LNCAP (cell line): ENCODE results near the gene GAB2.

Experiments used
- TF ChIP-seq, protein P1 (sequence below): fragments of 450-650 bp; IDR thresholded peaks from 2 replicates; pipeline ENCODE4 v1.5.1; 2017; ENCODE audit warnings: mild to moderate bottlenecking

Gene GAB2

DNA sequence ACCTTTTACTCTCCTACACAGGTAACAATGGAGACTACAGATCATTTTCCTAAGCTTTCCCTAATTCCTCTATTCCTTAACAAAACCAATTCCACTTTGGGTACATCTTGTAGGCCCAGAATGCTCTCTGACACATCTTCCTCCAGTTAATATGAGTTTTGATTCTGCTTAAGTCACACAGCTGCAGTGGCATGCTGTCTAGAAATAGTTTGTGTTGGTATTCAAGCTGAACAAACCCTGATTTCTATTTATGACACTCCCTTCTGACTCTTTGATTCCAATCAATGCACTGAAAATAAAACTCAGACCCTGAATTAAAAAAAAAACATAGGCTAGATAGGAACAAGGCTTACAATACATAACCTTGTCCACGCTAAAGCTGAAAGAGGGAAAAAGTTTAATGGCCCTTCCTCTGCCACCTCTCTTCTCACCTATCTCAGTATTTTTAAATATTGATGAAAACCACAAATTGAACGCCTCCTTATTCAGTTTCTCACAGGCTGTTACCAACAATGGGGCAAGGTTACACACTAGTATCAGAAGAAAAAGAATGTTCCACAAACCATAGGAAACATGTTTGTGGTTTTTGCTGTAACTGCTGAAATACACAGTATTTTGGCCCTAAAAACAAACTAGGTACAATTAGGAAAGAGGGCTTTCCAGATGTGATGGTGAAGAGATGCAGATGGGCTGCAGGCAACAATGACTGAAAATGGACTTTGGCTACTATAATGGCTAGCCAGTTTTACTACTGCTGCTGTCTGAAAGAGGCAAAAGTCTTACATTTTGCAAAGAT, 35.7 kb upstream of the GAB2 start:
- TF ChIP-seq, protein P1, sequence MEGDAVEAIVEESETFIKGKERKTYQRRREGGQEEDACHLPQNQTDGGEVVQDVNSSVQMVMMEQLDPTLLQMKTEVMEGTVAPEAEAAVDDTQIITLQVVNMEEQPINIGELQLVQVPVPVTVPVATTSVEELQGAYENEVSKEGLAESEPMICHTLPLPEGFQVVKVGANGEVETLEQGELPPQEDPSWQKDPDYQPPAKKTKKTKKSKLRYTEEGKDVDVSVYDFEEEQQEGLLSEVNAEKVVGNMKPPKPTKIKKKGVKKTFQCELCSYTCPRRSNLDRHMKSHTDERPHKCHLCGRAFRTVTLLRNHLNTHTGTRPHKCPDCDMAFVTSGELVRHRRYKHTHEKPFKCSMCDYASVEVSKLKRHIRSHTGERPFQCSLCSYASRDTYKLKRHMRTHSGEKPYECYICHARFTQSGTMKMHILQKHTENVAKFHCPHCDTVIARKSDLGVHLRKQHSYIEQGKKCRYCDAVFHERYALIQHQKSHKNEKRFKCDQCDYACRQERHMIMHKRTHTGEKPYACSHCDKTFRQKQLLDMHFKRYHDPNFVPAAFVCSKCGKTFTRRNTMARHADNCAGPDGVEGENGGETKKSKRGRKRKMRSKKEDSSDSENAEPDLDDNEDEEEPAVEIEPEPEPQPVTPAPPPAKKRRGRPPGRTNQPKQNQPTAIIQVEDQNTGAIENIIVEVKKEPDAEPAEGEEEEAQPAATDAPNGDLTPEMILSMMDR = no peak

DNA sequence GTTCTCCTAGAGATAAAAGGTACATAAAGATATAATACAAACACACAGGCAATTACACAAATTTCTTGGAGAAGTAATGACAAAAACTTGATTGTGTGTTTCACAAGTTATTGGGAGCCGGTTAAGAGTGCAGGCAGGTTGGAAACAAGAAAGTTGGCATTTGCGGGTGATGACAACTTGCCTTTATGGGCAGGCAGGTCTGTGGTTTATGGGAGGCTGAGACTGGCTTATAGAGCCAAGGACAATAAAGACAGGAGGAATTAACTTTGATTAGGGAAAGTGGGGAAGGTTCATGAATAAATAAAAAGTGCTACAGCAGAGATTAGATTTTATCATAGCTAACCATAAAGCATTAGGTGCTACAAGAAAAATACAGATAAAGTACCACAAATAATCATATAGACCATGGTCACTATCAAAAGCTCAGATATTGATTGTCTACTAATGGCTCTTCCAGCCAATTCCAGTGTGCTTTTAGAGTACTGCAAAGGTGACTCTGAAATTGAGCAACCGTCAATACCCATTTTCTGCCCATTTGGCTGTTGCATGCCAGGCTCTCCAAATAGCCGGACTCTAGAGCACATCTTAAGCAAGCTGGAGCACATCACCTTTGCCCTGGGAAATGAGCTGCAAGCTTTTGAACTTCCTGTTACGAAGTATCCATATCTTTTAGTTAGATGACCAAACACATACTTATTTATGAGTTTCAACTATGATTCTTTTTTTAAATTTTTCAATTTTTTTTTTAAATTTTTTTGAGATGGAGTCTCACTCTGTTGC, 33.9 kb upstream of the GAB2 start:
- TF ChIP-seq, protein P1 = no peak

DNA sequence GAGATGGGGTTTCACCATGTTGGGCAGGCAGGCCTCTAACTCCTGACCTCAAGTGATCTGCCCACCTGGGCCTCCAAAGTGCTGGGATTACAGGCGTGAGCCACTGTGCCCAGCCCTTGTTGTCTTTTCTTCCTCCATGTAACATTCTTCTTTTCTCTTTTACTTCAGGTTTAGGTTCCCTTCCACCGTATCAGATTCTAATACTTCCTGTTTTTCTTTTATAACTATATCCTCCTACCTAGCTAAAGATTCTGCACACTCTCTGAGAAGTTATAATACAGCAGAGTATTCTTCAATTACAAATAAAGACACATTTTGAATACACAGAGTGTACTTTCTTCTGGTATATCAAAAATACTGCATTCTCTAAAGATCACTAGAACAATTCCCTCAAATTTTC, 33.2 kb upstream of the GAB2 start:
- TF ChIP-seq, protein P1 = no peak

DNA sequence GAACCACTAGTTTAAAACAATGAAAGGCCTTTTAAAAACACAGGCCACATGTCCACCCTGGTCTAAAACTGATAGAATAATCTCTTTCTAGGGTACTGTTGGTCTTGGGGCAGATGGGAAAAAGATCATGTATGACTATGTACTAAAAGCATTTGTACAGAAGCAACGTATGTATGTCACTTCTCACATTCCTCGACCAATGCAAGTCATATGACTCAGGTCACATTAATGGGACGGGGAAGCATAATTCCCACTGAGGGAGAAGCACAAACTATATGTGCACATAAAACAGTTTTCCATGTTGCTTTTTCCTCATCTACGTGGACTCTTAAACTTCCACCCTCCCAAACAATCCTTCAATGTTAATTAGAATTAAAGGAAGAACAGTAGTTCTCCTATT, 32.2 kb upstream of the GAB2 start:
- TF ChIP-seq, protein P1 = no peak

DNA sequence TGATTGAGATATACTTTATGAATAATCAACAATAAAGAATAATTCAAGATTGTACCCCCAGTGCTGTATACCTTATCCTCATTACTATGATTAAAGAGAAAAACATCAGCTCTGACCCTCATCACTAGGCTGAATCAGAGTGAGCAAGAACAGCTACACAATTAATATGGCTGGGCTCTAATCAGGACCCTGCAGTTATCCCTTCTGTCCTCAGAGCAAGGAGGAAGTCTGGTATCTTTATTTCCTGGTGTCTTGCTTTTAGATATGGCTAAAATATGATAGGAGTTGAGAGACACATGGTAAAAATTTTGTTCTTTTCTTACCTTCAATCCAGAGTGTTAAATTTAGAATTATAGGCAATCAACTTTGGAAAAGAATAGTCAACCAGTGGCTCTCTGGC, 28.6 kb upstream of the GAB2 start:
- TF ChIP-seq, protein P1 = no peak

DNA sequence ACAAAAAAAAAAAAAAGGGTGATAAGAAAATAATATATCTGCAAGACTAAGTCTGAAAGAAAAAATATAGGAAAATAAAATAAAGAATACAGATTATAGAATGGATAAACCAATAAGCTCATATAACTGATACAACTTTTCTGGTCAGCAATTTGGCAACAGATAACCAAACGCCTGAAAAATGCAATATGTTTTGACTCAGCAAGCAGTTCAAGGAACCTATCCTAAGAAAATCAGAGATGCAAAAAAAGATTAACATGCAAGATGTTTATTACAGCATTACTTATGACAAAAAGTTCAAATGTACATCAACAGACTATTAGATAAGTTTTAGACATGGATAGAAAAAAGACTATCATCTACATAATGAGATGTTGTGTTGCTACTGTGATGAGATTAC, 27.1 kb upstream of the GAB2 start:
- TF ChIP-seq, protein P1 = no peak

DNA sequence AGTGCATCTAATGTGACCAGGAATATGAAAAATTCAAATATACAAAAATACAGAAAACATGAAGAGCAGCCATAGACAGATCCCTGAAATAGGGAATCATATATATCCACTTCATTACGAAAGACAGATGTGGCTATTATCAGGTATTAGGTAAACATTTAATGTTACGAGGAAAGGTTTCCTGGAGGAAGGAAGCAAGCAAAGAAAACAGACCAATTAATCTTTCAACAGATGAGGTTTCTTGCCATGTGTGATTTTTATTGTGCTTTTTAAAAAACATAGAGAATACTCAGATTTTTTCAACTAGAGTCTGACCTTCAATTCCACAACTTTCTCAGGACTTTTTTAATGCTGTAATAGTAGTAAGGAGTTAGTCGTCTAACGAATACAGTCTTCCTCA, 24.3 kb upstream of the GAB2 start:
- TF ChIP-seq, protein P1 = no peak
